DND-41 (cell line): ENCODE measurements around the gene EPHA10.

Experiments
- ATAC-seq: fragments of 200-7000 bp; cut with Tn5 transposase; 3 replicates; pipeline ENCODE4 v1.9.1; 2021; ENCODE audit warnings: low read depth; ENCODE audit not compliant: insufficient read depth
- DNase-seq: peaks from one replicate; pipeline ENCODE4 v3.0.0-alpha.2; 2020
- H2AFZ ChIP-seq: 2 replicates; pipeline ENCODE4 v1.6.0; 2012; ENCODE audit warnings: low read depth, low read length
- H3K27ac ChIP-seq: 2 replicates; pipeline ENCODE4 v1.5.1; 2012; ENCODE audit warnings: low read length, inconsistent platforms
- H3K27me3 ChIP-seq: fragments of 200-600 bp; sonication (generic); 2 replicates; pipeline ENCODE4 v1.6.0; 2012; ENCODE audit warnings: low read length, mild to moderate bottlenecking, inconsistent platforms; ENCODE audit not compliant: insufficient read depth, poor library complexity
- H3K36me3 ChIP-seq: 2 replicates; pipeline ENCODE4 v1.5.1; 2012; ENCODE audit warnings: low read length, inconsistent platforms; ENCODE audit not compliant: insufficient read depth
- H3K4me1 ChIP-seq: 2 replicates; pipeline ENCODE4 v1.5.1; 2012; ENCODE audit warnings: mild to moderate bottlenecking, low read length; ENCODE audit not compliant: insufficient read depth
- H3K4me2 ChIP-seq: 2 replicates; pipeline ENCODE4 v1.6.0; 2012; ENCODE audit warnings: mild to moderate bottlenecking, moderate library complexity, low read length, inconsistent platforms; ENCODE audit not compliant: insufficient read depth
- H3K4me3 ChIP-seq, 2 experiments: fragments of 200-600 bp in 1 of 2; shearing (Covaris generic) in 1 of 2; 2 replicates each; pipeline ENCODE4 v1.5.1; 2012 to 2016; ENCODE audit warnings: inconsistent platforms in 2 of 2, low read length in 2 of 2, mild to moderate bottlenecking in 2 of 2, low read depth in 1 of 2, moderate library complexity in 1 of 2
- H3K79me2 ChIP-seq: 2 replicates; pipeline ENCODE4 v1.6.0; 2012; ENCODE audit warnings: low read length, inconsistent platforms; ENCODE audit not compliant: insufficient read depth
- H3K9ac ChIP-seq: 2 replicates; pipeline ENCODE4 v1.6.0; 2012; ENCODE audit warnings: low read depth, mild to moderate bottlenecking, inconsistent platforms, low read length, moderate library complexity
- H3K9me3 ChIP-seq: 2 replicates; pipeline ENCODE4 v1.5.1; 2012; ENCODE audit warnings: low read length, moderate library complexity, mild to moderate bottlenecking, inconsistent platforms; ENCODE audit not compliant: insufficient read depth, severe bottlenecking
- H4K20me1 ChIP-seq: 2 replicates; pipeline ENCODE4 v1.6.0; 2012; ENCODE audit warnings: low read length; ENCODE audit not compliant: insufficient read depth
- EZH2 ChIP-seq: IDR thresholded peaks from 3 replicates; pipeline ENCODE4 v1.6.1; 2012; ENCODE audit warnings: borderline replicate concordance, low read depth, mild to moderate bottlenecking, moderate library complexity, low read length, inconsistent platforms; ENCODE audit not compliant: severe bottlenecking
- TF ChIP-seq, protein P1 (sequence below): IDR thresholded peaks from 2 replicates; pipeline ENCODE4 v1.5.1; 2012; ENCODE audit warnings: borderline replicate concordance, low read length, moderate library complexity, mild to moderate bottlenecking; ENCODE audit not compliant: poor library complexity, severe bottlenecking; ENCODE audit errors: extremely low read depth

The EPHA10 gene

DNA sequence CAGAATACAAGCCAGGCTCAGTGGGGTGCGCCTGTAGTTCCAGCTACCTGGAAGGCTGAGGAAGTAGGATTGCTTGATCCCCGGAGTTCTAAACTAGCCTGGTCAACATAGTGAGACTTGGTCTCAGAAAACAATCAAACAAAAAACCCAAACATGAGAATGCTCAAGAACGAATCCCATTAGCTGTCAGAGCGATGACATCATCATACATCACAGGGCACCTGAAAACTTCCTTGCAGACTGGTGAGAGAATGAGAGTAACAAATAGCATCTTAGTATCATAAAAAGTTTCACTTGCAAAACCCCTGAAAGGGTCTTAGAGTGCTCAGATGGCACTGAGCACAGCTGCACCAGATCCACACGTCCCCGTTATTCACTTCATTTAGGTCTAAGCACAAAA is 93.7 kb downstream of the EPHA10 start:
- Histone ChIP-seq H3K79me2 (no peaks in the 10 kb centered on the region), H3K36me3 (no peaks in the 10 kb centered on the region), H3K9ac (no peak overlapping the region), H3K27me3 (peaks cover 61% of the 10 kb centered on the region), H3K4me2 (no peak overlapping the region), H3K4me1 (peaks cover 8% of the 10 kb centered on the region), H2AFZ (no peak overlapping the region), H3K4me3 (no peak overlapping the region), H3K27ac (no peak overlapping the region), H4K20me1 (peaks cover 60% of the 10 kb centered on the region; the same call in 1 of the 2 replicates), H3K9me3 (no peaks in the 10 kb centered on the region)
- no peak for ATAC-seq
- no peak for DNase-seq
- TF ChIP-seq, protein P1, sequence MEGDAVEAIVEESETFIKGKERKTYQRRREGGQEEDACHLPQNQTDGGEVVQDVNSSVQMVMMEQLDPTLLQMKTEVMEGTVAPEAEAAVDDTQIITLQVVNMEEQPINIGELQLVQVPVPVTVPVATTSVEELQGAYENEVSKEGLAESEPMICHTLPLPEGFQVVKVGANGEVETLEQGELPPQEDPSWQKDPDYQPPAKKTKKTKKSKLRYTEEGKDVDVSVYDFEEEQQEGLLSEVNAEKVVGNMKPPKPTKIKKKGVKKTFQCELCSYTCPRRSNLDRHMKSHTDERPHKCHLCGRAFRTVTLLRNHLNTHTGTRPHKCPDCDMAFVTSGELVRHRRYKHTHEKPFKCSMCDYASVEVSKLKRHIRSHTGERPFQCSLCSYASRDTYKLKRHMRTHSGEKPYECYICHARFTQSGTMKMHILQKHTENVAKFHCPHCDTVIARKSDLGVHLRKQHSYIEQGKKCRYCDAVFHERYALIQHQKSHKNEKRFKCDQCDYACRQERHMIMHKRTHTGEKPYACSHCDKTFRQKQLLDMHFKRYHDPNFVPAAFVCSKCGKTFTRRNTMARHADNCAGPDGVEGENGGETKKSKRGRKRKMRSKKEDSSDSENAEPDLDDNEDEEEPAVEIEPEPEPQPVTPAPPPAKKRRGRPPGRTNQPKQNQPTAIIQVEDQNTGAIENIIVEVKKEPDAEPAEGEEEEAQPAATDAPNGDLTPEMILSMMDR: no peak
- TF ChIP-seq EZH2: no peak

DNA sequence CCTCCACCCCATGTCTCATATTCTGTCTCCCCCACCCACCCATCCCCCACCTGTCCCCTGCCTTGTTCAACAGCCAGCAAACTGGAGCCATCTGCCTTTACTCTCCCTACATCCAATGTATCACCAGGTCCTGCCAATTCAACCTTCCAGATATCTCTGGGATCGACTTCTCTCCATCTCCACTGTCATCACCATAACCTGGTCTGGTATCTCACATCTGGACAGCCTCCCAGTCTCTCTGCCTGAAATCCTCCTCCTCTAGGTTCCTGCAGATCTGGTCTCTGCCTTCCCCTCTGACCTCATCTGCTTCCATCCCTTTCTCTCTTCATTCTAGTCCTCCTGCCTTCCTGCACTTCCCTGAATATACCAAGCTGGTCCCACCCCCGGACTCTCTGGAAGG is 94.8 kb downstream of the EPHA10 start:
- Histone ChIP-seq H3K27ac (no peak overlapping the region), H3K9me3 (no peaks in the 10 kb centered on the region), H3K9ac (no peak overlapping the region), H4K20me1 (peaks cover 59% of the 10 kb centered on the region; the same call in 1 of the 2 replicates), H3K4me2 (no peak overlapping the region), H3K79me2 (no peaks in the 10 kb centered on the region), H3K4me1 (peaks cover 8% of the 10 kb centered on the region), H3K4me3 (no peak overlapping the region), H2AFZ (no peak overlapping the region), H3K27me3 (peaks cover 64% of the 10 kb centered on the region), H3K36me3 (no peaks in the 10 kb centered on the region)
- DNase-seq (no peak), ATAC-seq (no peak)
- TF ChIP-seq, protein P1: no peak
- no peak for TF ChIP-seq EZH2

DNA sequence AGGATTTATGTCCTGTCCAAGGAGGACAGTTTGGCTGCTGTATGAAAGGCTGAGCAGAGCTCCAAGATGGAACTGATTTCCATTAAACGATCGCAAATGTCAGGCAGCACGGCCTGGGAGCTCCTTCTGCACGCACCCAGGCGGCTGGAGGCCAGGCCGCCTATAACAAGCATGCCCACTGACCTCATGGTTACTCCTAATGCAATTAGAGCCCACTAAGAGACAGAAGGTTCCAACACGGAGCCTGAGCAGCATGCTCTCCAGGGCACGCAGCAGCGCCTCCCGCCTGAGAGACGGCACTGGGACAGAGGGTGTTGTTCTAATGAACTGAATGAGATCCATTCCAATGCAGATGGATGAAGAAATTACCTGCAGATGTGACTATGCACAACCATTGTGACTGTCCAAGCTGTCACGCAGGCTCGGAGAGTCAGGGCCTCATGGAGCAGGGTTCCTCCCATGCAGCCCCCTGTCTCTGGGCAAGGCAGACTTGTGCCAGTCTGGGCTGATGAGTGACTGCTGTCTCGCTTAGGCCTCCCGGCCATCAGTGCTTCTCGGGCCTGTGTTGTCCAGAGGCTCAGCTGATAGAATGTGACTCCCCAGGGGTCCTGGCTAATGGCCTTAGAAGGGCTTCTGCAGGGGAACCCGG is 97.8 kb downstream of the EPHA10 start:
- H3K4me1 ChIP-seq: no peaks in the 10 kb centered on the region
- H3K27ac ChIP-seq: no peak overlapping the region
- no peak for TF ChIP-seq EZH2
- TF ChIP-seq, protein P1: no peak
- no peak for ATAC-seq
- H3K36me3 ChIP-seq: no peaks in the 10 kb centered on the region
- H3K27me3 ChIP-seq: peaks cover 65% of the 10 kb centered on the region
- no peaks in the 10 kb centered on the region for H3K9me3 ChIP-seq
- no peak overlapping the region for H3K9ac ChIP-seq
- H4K20me1 ChIP-seq: peaks cover 43% of the 10 kb centered on the region; the same call in 1 of the 2 replicates
- H3K79me2 ChIP-seq: no peaks in the 10 kb centered on the region
- H3K4me2 ChIP-seq: no peak overlapping the region
- no peak for DNase-seq
- H2AFZ ChIP-seq: no peak overlapping the region
- H3K4me3 ChIP-seq: no peak overlapping the region
